GM21528 (cell line): ENCODE results near the gene CTDSP2.
"Not testable (repeated sequence)": the region's sequence is repeated elsewhere in the genome, so short reads cannot be mapped to it uniquely, and the experiment has no call there.

Source experiments
- ATAC-seq: cut with Tn5 transposase; IDR thresholded peaks from one replicate; pipeline ENCODE4 v1.9.1; 2021; ENCODE audit warnings: mild to moderate bottlenecking, moderate library complexity; ENCODE audit not compliant: unreplicated experiment, low FRiP score

The CTDSP2 gene

GRCh38 chr12:57846577-57847319, at the start of gene CTDSP2:
CTDSP2 (minus strand) TSS chr12:57846729; CDS start chr12:57846435, 294 bp downstream.
- peak; percentile 45 for ATAC-seq

GRCh38 chr12:57896115-57896433, 49.5 kb upstream of the CTDSP2 start:
- no peak for ATAC-seq

- no peak for ATAC-seq
These were observed 49.0 kb upstream of the CTDSP2 start for GRCh38 chr12:57895389-57896114.

- ATAC-seq, result no peak
These were observed 48.1 kb upstream of the CTDSP2 start for GRCh38 chr12:57894399-57895292.

GRCh38 chr12:57893431-57894353, 47.2 kb upstream of the CTDSP2 start:
- no peak for ATAC-seq

GRCh38 chr12:57892232-57892972, 45.9 kb upstream of the CTDSP2 start:
- no peak for ATAC-seq

- no peak for ATAC-seq
These were observed 45.2 kb upstream of the CTDSP2 start for GRCh38 chr12:57891542-57892228.

- ATAC-seq, result no peak
These were observed 43.9 kb upstream of the CTDSP2 start for GRCh38 chr12:57890191-57891115.

- no peak for ATAC-seq
These were observed 43.0 kb upstream of the CTDSP2 start for GRCh38 chr12:57889500-57889989.

- ATAC-seq, result no peak
These were observed 42.1 kb upstream of the CTDSP2 start for GRCh38 chr12:57888409-57889157.

GRCh38 chr12:57887631-57888408, 41.3 kb upstream of the CTDSP2 start:
- no peak for ATAC-seq

GRCh38 chr12:57886964-57887363, 40.4 kb upstream of the CTDSP2 start:
- ATAC-seq, result not testable (repeated sequence)

- no peak for ATAC-seq
These were observed 40.0 kb upstream of the CTDSP2 start for GRCh38 chr12:57886542-57886941.

- ATAC-seq, result no peak
These were observed 38.7 kb upstream of the CTDSP2 start for GRCh38 chr12:57885207-57885606.

- no peak for ATAC-seq
These were observed 37.2 kb upstream of the CTDSP2 start for GRCh38 chr12:57883700-57884099.

- ATAC-seq, result no peak
These were observed 36.5 kb upstream of the CTDSP2 start for GRCh38 chr12:57883057-57883456.
